CD14-positive monocyte (primary cell): ENCODE results near the gene DOHH. TPM values are rescaled to one million over a fixed set of nuclear protein-coding genes. Genes with fewer than 3 reads are reported as not detected.

Experiments
- DNase-seq, 3 donors: peaks; one replicate each; pipeline ENCODE4 v3.0.0-alpha.2; 2011 to 2022
- H2AFZ ChIP-seq: 2 replicates; pipeline ENCODE4 v1.6.0; 2012; ENCODE audit warnings: mild to moderate bottlenecking, low read depth, low read length, inconsistent platforms; ENCODE audit not compliant: insufficient read depth, poor library complexity, severe bottlenecking
- H3K27ac ChIP-seq, 2 donors: 1 replicate in 1 of 2; 2 replicates in 1 of 2; pipeline ENCODE4 v1.5.1; 2012 to 2013; ENCODE audit warnings: low read length in 2 of 2, control low read depth in 1 of 2, inconsistent platforms in 1 of 2, low read depth in 1 of 2, mild to moderate bottlenecking in 1 of 2
- H3K27me3 ChIP-seq, 2 donors: one replicate each; pipeline versions ENCODE4 v1.6.0 to v1.6.1; 2011 to 2013; ENCODE audit warnings: low read length in 2 of 2; ENCODE audit not compliant: control insufficient read depth in 2 of 2, insufficient read depth in 2 of 2
- H3K36me3 ChIP-seq, 2 donors: replicated peaks in 1 of 2; 1 replicate in 1 of 2; 2 replicates in 1 of 2; pipeline versions ENCODE4 v1.5.1 to v1.6.1; 2012 to 2013; ENCODE audit warnings: low read length in 2 of 2, control low read depth in 1 of 2, inconsistent platforms in 1 of 2, mild to moderate bottlenecking in 1 of 2; ENCODE audit not compliant: insufficient read depth in 2 of 2, control insufficient read depth in 1 of 2
- H3K4me1 ChIP-seq, 2 donors: 1 replicate in 1 of 2; 2 replicates in 1 of 2; pipeline versions ENCODE4 v1.5.1 to v1.6.1; 2012 to 2013; ENCODE audit warnings: low read length in 2 of 2, control low read depth in 1 of 2, inconsistent platforms in 1 of 2, mild to moderate bottlenecking in 1 of 2, moderate library complexity in 1 of 2; ENCODE audit not compliant: insufficient read depth in 2 of 2, control insufficient read depth in 1 of 2
- H3K4me2 ChIP-seq: replicated peaks from 2 replicates; pipeline ENCODE3; 2012; ENCODE audit warnings: low read length, moderate library complexity, mild to moderate bottlenecking; ENCODE audit not compliant: poor library complexity, severe bottlenecking; ENCODE audit errors: extremely low read depth
- H3K4me3 ChIP-seq, 3 experiments: fragments of 200-600 bp in 1 of 3; sonication (generic) in 1 of 3; replicated peaks in 1 of 3; 1 replicate in 2 of 3; 2 replicates in 1 of 3; pipeline ENCODE4 v1.5.1; 2011 to 2013; ENCODE audit warnings: low read length in 3 of 3, mild to moderate bottlenecking in 3 of 3, control low read depth in 2 of 3, low read depth in 2 of 3, inconsistent platforms in 1 of 3, moderate library complexity in 1 of 3
- H3K79me2 ChIP-seq: 2 replicates; pipeline ENCODE4 v1.6.0; 2012; ENCODE audit warnings: mild to moderate bottlenecking, control low read depth, inconsistent platforms, low read length, moderate library complexity; ENCODE audit not compliant: insufficient read depth
- H3K9ac ChIP-seq: 2 replicates; pipeline ENCODE4 v1.6.0; 2017; ENCODE audit warnings: low read length, mild to moderate bottlenecking; ENCODE audit not compliant: insufficient read depth, poor library complexity, severe bottlenecking
- H3K9me3 ChIP-seq, 2 donors: replicated peaks in 1 of 2; 1 replicate in 1 of 2; 2 replicates in 1 of 2; pipeline versions ENCODE4 v1.5.1 to v1.6.1; 2012 to 2013; ENCODE audit warnings: low read length in 2 of 2, control low read depth in 1 of 2; ENCODE audit not compliant: control insufficient read depth in 1 of 2, insufficient read depth in 1 of 2
- H4K20me1 ChIP-seq: 2 replicates; pipeline ENCODE4 v1.6.0; 2012; ENCODE audit warnings: mild to moderate bottlenecking, low read length, control low read depth, moderate library complexity; ENCODE audit not compliant: insufficient read depth
- H3K27ac Mint-ChIP-seq, 7 donors: one replicate each; pipeline ENCODE4 v1.8.0; 2020; ENCODE audit warnings: mild to moderate bottlenecking in 7 of 7, mixed read lengths in 7 of 7, moderate library complexity in 6 of 7, inconsistent platforms in 2 of 7
- H3K27me3 Mint-ChIP-seq, 3 donors: one replicate each; pipeline ENCODE4 v1.8.0; 2021 to 2022; ENCODE audit warnings: low read depth in 3 of 3, mild to moderate bottlenecking in 3 of 3, mixed read lengths in 3 of 3, moderate library complexity in 3 of 3, inconsistent platforms in 1 of 3
- H3K36me3 Mint-ChIP-seq, 2 donors: one replicate each; pipeline ENCODE4 v1.8.0; 2020; ENCODE audit warnings: mixed read lengths in 2 of 2, inconsistent platforms in 1 of 2, mild to moderate bottlenecking in 1 of 2
- H3K4me1 Mint-ChIP-seq: one replicate; pipeline ENCODE4 v1.8.0; 2020; ENCODE audit warnings: mild to moderate bottlenecking, mixed read lengths
- H3K4me3 Mint-ChIP-seq, 2 donors: one replicate each; pipeline ENCODE4 v1.8.0; 2020; ENCODE audit warnings: mild to moderate bottlenecking in 2 of 2, mixed read lengths in 2 of 2, moderate library complexity in 1 of 2
- H3K9me3 Mint-ChIP-seq, 7 donors: one replicate each; pipeline ENCODE4 v1.8.0; 2020 to 2022; ENCODE audit warnings: mixed read lengths in 7 of 7, mild to moderate bottlenecking in 6 of 7, moderate library complexity in 6 of 7, inconsistent platforms in 2 of 7
- WGBS: methylation state at CpG from one replicate; pipeline ENCODE4 v1.1.5; 2013; ENCODE audit warnings: missing lambda C conversion rate; ENCODE audit not compliant: insufficient coverage; 5-methylcytosine and 5-hydroxymethylcytosine counted together
- intact Hi-C, 2 donors: fragments of 100-400 bp; cut with micrococcal nuclease; formaldehyde crosslinking; loops; one replicate each; pipeline versions ENCODE4 v1.15.0 to v1.15.1; 2023
- polyA plus RNA-seq, 3 donors: library from polyadenylated mRNA; depleted of rRNA in 1 of 3; unstranded in 2 of 3; stranded (reverse) in 1 of 3; fragments of 300-500 nt in 2 of 3; fragments of >200 nt in 1 of 3; fragmentation: Illumina TruSeq in 2 of 3; gene quantifications; 1 replicate in 2 of 3; 2 replicates in 1 of 3; pipeline ENCODE4 v1.2.3, GENCODE V29; 2012 to 2021
- TF ChIP-seq, protein P1 (sequence below): fragments of 200-600 bp; IDR thresholded peaks from one replicate; pipeline ENCODE4 v1.8.0; 2022; ENCODE audit warnings: antibody characterized with exemption, mild to moderate bottlenecking

The DOHH gene
- polyA plus RNA-seq, 3 donors: 3.7 to 4.2 (median 4.1) TPM

- Histone ChIP-seq H3K36me3 (peaks cover 11 to 29% of the 10 kb centered on the region in 2 donors), H3K4me3 (no peak overlapping the region), H3K79me2 (no peaks in the 10 kb centered on the region), H3K4me2 (no peak overlapping the region), H2AFZ (no peak overlapping the region), H3K27ac (no peak overlapping the region), H3K9me3 (no peaks in the 10 kb centered on the region), H3K27me3 (no peaks in the 10 kb centered on the region), H3K9ac (no peak overlapping the region), H4K20me1 (peaks cover 35% of the 10 kb centered on the region), H3K4me1 (no peaks in the 10 kb centered on the region)
- Mint-ChIP-seq H3K27ac (no peak overlapping the region), H3K27me3 (peaks cover 0 to 4% (median 0%) of the 10 kb centered on the region in 3 donors), H3K36me3 (peaks cover 16 to 27% of the 10 kb centered on the region in 2 donors), H3K9me3 (peaks cover 0 to 2% (median 0%) of the 10 kb centered on the region in 7 donors), H3K4me3 (no peak overlapping the region), H3K4me1 (no peaks in the 10 kb centered on the region)
- no peak for DNase-seq
- TF ChIP-seq, protein P1, sequence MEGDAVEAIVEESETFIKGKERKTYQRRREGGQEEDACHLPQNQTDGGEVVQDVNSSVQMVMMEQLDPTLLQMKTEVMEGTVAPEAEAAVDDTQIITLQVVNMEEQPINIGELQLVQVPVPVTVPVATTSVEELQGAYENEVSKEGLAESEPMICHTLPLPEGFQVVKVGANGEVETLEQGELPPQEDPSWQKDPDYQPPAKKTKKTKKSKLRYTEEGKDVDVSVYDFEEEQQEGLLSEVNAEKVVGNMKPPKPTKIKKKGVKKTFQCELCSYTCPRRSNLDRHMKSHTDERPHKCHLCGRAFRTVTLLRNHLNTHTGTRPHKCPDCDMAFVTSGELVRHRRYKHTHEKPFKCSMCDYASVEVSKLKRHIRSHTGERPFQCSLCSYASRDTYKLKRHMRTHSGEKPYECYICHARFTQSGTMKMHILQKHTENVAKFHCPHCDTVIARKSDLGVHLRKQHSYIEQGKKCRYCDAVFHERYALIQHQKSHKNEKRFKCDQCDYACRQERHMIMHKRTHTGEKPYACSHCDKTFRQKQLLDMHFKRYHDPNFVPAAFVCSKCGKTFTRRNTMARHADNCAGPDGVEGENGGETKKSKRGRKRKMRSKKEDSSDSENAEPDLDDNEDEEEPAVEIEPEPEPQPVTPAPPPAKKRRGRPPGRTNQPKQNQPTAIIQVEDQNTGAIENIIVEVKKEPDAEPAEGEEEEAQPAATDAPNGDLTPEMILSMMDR: no peak
- intact Hi-C loops: no loop called here
- WGBS: 100% methylated on average over 2 of the region's 31 CpGs
Observed at GRCh38 chr19:3464587-3465235, 35.8 kb downstream of the DOHH start.

DNA sequence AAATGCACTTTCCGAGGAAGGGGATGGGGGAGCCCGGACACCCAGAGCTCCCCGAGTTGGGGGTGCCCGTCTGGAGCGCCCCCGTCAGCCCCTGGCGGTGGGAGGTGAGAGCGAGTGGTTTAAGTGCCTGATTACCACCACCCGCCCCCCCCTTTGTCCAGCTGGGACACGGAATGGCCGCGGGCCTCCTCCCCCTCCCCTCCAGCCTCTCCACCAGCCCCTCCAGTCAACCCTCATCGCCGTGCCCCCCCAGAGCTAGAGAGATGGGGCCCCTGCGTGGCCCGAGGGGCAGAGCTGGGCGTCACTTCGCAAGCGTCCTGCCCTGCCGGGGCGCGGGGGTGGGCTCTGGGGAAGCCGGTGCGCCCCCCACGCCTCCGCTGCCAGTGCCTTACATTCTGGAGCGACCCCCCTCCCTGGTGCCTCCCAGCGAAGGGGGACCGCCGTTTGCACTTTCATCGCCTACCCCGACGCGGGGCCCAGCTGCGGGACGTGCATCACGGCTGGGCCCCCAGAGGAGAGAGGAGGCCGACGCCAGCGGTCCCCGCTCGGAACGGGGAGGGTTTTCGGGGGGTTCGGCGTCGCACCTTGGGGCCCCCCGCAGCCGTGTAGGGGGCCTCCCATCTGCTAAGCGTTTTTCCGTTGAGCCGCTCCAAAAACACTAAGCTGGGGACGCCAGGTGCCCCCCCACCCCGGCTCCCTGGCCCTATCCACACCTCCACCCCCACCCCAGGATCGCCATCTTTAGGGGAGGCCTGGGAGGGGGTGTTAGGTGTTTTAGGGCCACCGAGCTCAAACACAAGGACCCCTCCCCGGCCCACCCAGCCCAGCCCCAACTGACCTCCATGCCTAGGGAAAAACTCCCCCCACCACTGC is 36.5 kb downstream of the DOHH start:
- Histone ChIP-seq H3K4me1 (no peaks in the 10 kb centered on the region), H3K9me3 (no peaks in the 10 kb centered on the region), H3K4me3 (no peak overlapping the region), H3K9ac (no peak overlapping the region), H3K27me3 (no peaks in the 10 kb centered on the region), H3K27ac (no peak overlapping the region), H4K20me1 (peaks cover 36% of the 10 kb centered on the region), H3K79me2 (peaks cover 4% of the 10 kb centered on the region), H2AFZ (no peak overlapping the region), H3K4me2 (no peak overlapping the region), H3K36me3 (peaks cover 13 to 37% of the 10 kb centered on the region in 2 donors)
- Mint-ChIP-seq H3K9me3 (peaks cover 0 to 2% (median 0%) of the 10 kb centered on the region in 7 donors), H3K27ac (no peak overlapping the region), H3K4me3 (no peak overlapping the region), H3K27me3 (peaks cover 0 to under 1% (median 0%) of the 10 kb centered on the region in 3 donors), H3K4me1 (no peaks in the 10 kb centered on the region), H3K36me3 (peaks cover 16 to 34% of the 10 kb centered on the region in 2 donors)
- 98% methylated on average over 23 of the region's 57 CpGs for WGBS
- intact Hi-C loops: no loop called here
- no peak for DNase-seq
- TF ChIP-seq, protein P1: no peak
